ENCODE data around the gene RPTOR. TPM values are rescaled to one million over a fixed set of nuclear protein-coding genes. Genes with fewer than 3 reads are reported as not detected.

RPTOR gene
- total and polyA plus RNA-seq, 12 donors = 7.9 to 30.3 (median 25.6) TPM

DNA sequence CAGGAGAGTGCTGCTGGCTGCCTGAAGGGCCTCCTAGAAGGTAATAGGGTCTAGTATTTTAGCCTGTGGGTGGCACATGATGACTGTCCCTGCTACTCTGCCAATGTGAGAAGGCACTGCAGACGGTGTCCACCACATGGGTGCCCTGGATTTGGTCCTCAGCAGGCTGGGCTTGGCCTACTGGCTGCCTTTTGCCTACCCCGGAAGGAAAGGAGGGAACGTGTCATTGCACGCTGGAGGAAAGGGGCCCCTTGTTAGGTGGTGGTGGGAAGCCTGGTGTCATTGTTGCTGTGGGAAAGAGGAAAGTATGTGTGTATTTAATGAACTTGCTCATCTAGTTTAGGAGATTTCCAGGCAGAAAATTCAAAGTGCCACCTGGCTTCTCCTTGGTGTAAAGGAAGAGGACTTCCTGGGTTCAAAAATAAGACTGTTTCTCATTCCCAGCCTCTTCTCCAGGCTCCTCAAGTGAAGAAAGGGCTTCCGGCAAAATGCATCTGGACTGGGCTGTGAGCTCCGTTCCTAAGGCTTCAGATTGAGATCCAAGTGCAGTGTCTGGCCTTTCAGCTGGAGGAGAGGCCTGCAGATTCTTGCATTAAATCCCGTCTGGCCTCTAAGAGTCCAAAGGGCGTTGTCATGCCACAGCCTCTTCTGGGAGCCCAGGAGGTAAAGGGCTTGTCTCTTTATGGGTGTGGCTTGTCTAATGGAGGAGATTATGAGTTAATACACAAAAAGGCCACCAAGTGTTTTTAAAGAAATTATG lies 55.1 kb downstream of the RPTOR start:
- no peaks in the 10 kb centered on the region for H3K27me3 ChIP-seq
- no peak for TF ChIP-seq CTCF (IDR thresholded peaks at IDR 0.05)
- H3K9me3 ChIP-seq = no peaks in the 10 kb centered on the region
- H3K27ac ChIP-seq = peak overlapping the region in 1 of 10 donors; percentile 40
- DNase-seq (no peak), ATAC-seq (peak in 4 of 8 donors; percentile 12 to 47 (median 37))
- WGBS, 2 donors = 75 to 82% methylated on average over 8 of the region's 8 CpGs
- no peak overlapping the region for H3K4me3 ChIP-seq
- intact Hi-C loops (cut with DNase I) = loop anchor here in 1 of 10 donors (2.0 kb wide), 1 partner anchor 43 kb away; no protein-coding TSS in a partner anchor
- H3K4me1 ChIP-seq = peaks cover 6 to 41% (median 18%) of the 10 kb centered on the region in 9 donors
- H3K36me3 ChIP-seq = no peaks in the 10 kb centered on the region

DNA sequence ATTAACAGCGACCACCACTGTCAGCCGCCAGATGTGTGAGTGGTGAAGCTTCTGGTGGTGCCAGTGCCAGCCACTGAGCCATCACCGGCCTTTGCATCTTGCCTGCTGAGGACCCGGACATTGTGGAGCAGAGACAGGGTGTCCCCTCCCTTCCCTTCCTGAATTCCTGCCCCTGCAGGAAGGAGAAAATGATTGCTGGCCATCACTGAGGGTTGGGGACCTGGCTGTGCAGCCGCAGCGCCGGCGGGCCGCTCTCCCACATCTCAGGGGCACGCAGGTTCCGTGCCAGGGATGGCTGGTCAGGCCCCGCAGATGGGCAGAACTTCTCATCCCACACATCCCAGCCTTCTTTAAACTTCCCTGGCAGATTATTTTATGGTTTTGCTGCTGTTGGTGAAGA lies 56.5 kb downstream of the RPTOR start:
- no peaks in the 10 kb centered on the region for H3K36me3 ChIP-seq
- DNase-seq (no peak), ATAC-seq (peak in 3 of 8 donors; percentile 34 to 57 (median 38))
- no peaks in the 10 kb centered on the region for H3K9me3 ChIP-seq
- peaks cover 6 to 34% (median 23%) of the 10 kb centered on the region in 9 donors for H3K4me1 ChIP-seq
- no peaks in the 10 kb centered on the region for H3K27me3 ChIP-seq
- no peak for TF ChIP-seq CTCF (IDR thresholded peaks at IDR 0.05)
- 68 to 84% methylated on average over 12 of the region's 12 CpGs for WGBS, 2 donors
- no peak overlapping the region for H3K4me3 ChIP-seq
- H3K27ac ChIP-seq = no peak overlapping the region
- intact Hi-C loops (cut with DNase I) = loop anchor here in 1 of 10 donors (2.0 kb wide), 1 partner anchor 44 kb away; no protein-coding TSS in a partner anchor

DNA sequence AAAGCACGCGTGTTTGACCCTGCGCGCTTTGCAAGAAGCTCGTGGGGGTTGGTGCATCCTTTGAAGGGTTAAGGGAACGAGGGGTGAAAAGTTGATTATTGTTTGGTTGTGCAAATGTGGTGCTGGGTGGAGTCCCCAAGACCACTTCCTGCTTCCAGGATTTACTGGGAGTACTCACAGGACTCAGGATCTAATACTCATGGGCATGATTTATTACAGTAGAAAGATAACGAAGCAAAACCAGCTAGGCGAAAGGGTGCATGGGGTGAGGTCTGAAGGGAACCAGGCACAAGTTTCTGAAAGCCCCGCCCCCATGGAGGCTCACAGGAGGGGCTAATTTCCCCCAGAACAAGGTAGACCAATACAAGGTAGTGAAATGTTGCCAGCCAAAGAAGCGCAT lies 58.8 kb downstream of the RPTOR start:
- no peak for DNase-seq

More for the DNA sequence above, 58.8 kb downstream of the RPTOR start:
- no peak overlapping the region for H3K27ac ChIP-seq
- no peak overlapping the region for H3K4me3 ChIP-seq
- no peaks in the 10 kb centered on the region for H3K27me3 ChIP-seq
- peaks cover 6 to 32% (median 17%) of the 10 kb centered on the region in 9 donors for H3K4me1 ChIP-seq
- no peak for TF ChIP-seq CTCF (IDR thresholded peaks at IDR 0.05)
- H3K36me3 ChIP-seq = no peaks in the 10 kb centered on the region
- H3K9me3 ChIP-seq = no peaks in the 10 kb centered on the region
- 90% methylated on average over 10 of the region's 10 CpGs for WGBS, 2 donors
- ATAC-seq = no peak
- intact Hi-C loops (cut with DNase I) = no loop called here
